SJSA1 (cell line): Measurements from ENCODE around the gene KIAA0930. TPM values are rescaled to one million over a fixed set of nuclear protein-coding genes. Genes with fewer than 3 reads are reported as not detected.
"Not testable (repeated sequence)": the region's sequence is repeated elsewhere in the genome, so short reads cannot be mapped to it uniquely, and the experiment has no call there.

Experiments used
- DNase-seq, 2 experiments: peaks; one replicate each; pipeline ENCODE4 v3.0.0-alpha.2; 2015 to 2020; ENCODE audit warnings: low spot score in 2 of 2, low read depth in 1 of 2
- H3K27ac ChIP-seq: fragments of 250-450 bp; sonication (Bioruptor Pico); 2 replicates; pipeline ENCODE4 v1.5.1; 2020; ENCODE audit warnings: mild to moderate bottlenecking, moderate library complexity
- H3K27me3 ChIP-seq: fragments of 250-450 bp; sonication (Bioruptor Pico); replicated peaks from 2 replicates; pipeline ENCODE4 v1.5.1; 2020; ENCODE audit warnings: mild to moderate bottlenecking, moderate library complexity
- H3K36me3 ChIP-seq: fragments of 250-450 bp; sonication (Bioruptor Pico); 2 replicates; pipeline ENCODE4 v1.5.1; 2020; ENCODE audit warnings: mild to moderate bottlenecking
- H3K4me1 ChIP-seq: fragments of 250-450 bp; sonication (Bioruptor Pico); replicated peaks from 2 replicates; pipeline ENCODE4 v1.6.1; 2021; ENCODE audit warnings: mild to moderate bottlenecking
- H3K4me3 ChIP-seq: fragments of 250-450 bp; sonication (Bioruptor Pico); 2 replicates; pipeline ENCODE4 v1.5.1; 2020; ENCODE audit warnings: mild to moderate bottlenecking
- H3K9me3 ChIP-seq: fragments of 250-450 bp; sonication (Bioruptor Pico); replicated peaks from 2 replicates; pipeline ENCODE4 v1.5.1; 2020; ENCODE audit warnings: mild to moderate bottlenecking
- total RNA-seq: library from RNA; depleted of rRNA; stranded (reverse); fragments of >200 nt; shearing (Covaris generic); gene quantifications from 2 replicates; pipeline ENCODE4 v1.2.3, GENCODE V29; 2014

The KIAA0930 gene
- total RNA-seq, 1 experiment from 2014 or later: 192 TPM

GRCh38 chr22:45201678-45202332 is 38.9 kb downstream of the KIAA0930 start:
- H3K4me1 ChIP-seq: peaks cover 53% of the 10 kb centered on the region
- H3K27me3 ChIP-seq: no peaks in the 10 kb centered on the region
- H3K36me3 ChIP-seq: peaks cover 75% of the 10 kb centered on the region
- H3K27ac ChIP-seq: peak overlapping the region; percentile 100
- peak; percentile 97 to 99 for DNase-seq
- no peaks in the 10 kb centered on the region for H3K9me3 ChIP-seq
- no peak overlapping the region for H3K4me3 ChIP-seq

DNA sequence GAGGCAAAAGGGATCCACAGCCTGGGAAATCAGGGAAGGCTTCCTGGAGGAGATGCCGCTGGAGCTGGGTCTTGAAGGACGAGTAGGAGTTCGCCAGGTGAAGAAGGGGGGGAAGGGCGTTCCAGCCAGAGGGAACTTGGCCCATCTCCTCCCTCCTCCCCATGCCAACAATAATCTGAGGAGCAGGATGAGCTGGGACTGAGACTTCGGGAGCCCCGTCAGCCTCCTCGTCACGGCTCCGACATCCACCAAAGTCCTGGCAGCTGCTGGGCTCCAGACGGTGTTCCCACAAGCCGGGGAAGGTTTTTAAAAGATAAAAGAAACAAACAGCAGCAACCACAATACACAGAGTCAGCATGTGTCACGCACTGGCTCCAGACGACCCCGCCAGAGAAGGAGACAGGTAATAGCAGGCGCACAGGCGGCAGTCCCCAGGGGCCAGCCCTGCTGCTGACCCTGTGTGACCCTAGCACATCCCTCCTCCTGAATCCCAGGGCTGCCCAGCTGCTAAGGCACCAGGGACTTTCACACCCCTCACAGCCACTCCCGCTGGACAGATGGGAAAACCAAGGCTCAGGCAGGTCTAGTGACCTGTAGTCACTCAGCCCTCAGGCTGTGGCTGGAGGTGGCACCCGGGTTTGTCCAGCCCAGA is 39.7 kb downstream of the KIAA0930 start:
- Histone ChIP-seq H3K4me1 (peaks cover 53% of the 10 kb centered on the region), H3K27ac (peak overlapping the region; percentile 100), H3K27me3 (no peaks in the 10 kb centered on the region), H3K9me3 (no peaks in the 10 kb centered on the region), H3K4me3 (no peak overlapping the region), H3K36me3 (peaks cover 78% of the 10 kb centered on the region)
- peak; percentile 94 to 99 for DNase-seq

GRCh38 chr22:45200230-45200629 is 40.5 kb downstream of the KIAA0930 start:
- H3K4me3 ChIP-seq: no peak overlapping the region
- H3K27me3 ChIP-seq: no peaks in the 10 kb centered on the region
- H3K9me3 ChIP-seq: no peaks in the 10 kb centered on the region
- H3K4me1 ChIP-seq: peaks cover 53% of the 10 kb centered on the region
- DNase-seq: no peak
- peak overlapping the region; percentile 100 for H3K27ac ChIP-seq
- peaks cover 80% of the 10 kb centered on the region for H3K36me3 ChIP-seq

- peak overlapping the region; percentile 100 for H3K27ac ChIP-seq
- peaks cover 80% of the 10 kb centered on the region for H3K36me3 ChIP-seq
- H3K9me3 ChIP-seq: no peaks in the 10 kb centered on the region
- no peaks in the 10 kb centered on the region for H3K27me3 ChIP-seq
- no peak for DNase-seq
- H3K4me1 ChIP-seq: peaks cover 53% of the 10 kb centered on the region
- no peak overlapping the region for H3K4me3 ChIP-seq
These were observed 41.0 kb downstream of the KIAA0930 start for GRCh38 chr22:45199723-45200122.

DNA sequence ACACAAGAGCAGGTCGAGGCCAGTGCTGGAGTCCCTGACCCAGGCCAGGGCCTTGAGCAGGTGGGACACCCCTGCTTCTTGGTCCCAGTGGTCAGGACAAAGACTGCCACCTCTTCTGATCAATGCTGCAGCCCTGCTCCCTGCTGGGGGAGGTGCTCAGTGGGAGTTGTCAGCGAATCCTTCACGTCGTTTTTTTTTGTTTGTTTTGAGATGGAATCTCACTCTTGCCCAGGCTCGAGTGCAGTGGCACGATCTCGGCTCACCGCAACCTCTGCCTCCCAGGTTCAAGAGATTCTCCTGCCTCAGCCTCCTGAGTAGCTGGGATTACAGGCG is 42.3 kb downstream of the KIAA0930 start:
- Histone ChIP-seq H3K9me3 (no peaks in the 10 kb centered on the region), H3K27ac (no peak overlapping the region), H3K36me3 (peaks cover 76% of the 10 kb centered on the region), H3K27me3 (no peaks in the 10 kb centered on the region), H3K4me1 (peaks cover 43% of the 10 kb centered on the region), H3K4me3 (no peak overlapping the region)
- no peak for DNase-seq

GRCh38 chr22:45197606-45198462 is 42.9 kb downstream of the KIAA0930 start:
- Histone ChIP-seq H3K4me3 (no peak overlapping the region), H3K9me3 (no peaks in the 10 kb centered on the region), H3K36me3 (peaks cover 73% of the 10 kb centered on the region), H3K4me1 (peaks cover 37% of the 10 kb centered on the region), H3K27me3 (no peaks in the 10 kb centered on the region), H3K27ac (no peak overlapping the region)
- DNase-seq: no peak

DNA sequence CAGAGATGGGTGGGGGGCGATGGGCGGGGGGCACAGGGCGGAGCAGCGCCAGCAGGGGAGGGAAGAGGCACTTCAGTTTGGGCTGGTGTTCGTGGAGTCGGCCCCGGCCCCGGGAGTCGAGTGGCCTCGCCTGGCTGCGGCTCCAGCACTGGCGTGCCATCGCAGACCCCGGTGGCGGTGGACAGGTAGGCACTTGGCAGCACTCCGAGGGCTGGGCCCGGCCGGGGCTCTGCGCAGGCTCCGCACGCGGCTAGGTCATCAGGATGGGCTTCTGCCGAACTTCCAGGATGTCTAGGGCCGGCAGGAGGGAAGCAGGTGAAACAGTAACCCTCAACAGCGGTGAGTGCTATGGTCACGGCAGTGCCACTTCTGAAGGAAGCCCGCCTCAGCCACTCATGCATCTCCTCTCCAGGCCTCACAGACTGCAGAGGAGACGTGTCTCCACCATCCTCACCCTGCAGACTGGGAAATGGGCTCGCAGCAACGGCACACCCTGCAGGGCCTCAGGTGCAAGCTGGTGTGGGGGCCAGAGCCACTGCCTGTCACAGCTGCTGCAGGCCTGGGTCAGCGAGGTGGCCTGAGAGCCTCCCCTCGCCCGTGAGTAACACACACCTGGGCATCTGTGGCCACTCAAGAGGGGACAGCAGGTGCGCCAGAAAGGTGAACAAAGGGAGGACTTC is 43.6 kb downstream of the KIAA0930 start:
- no peak for DNase-seq
- Histone ChIP-seq H3K36me3 (peaks cover 79% of the 10 kb centered on the region), H3K27ac (no peak overlapping the region), H3K9me3 (no peaks in the 10 kb centered on the region), H3K4me3 (no peak overlapping the region), H3K27me3 (no peaks in the 10 kb centered on the region), H3K4me1 (peaks cover 29% of the 10 kb centered on the region)

- peaks cover 23% of the 10 kb centered on the region for H3K4me1 ChIP-seq
- H3K27ac ChIP-seq: no peak overlapping the region
- no peaks in the 10 kb centered on the region for H3K27me3 ChIP-seq
- DNase-seq: no peak
- H3K9me3 ChIP-seq: no peaks in the 10 kb centered on the region
- no peak overlapping the region for H3K4me3 ChIP-seq
- H3K36me3 ChIP-seq: peaks cover 82% of the 10 kb centered on the region
These were observed 44.4 kb downstream of the KIAA0930 start for GRCh38 chr22:45196308-45196707.

DNA sequence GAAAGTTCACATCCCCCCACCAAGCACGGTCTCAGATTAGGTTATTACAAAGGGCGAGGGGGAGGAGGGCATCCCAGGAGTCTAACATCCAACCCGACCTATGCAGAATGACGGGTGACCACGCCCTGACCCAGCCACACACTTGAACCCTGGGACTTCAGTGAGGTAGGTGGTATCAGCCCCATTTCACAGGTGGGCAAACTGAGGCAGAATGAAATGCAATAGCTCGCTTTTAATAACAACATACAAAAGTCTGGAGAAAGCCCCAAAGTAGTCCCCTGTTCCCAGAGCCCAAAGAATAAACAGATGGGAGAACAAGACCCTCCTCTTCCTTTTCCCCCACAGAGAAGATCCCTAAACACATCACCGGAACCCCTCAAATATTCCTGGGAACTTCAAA is 45.1 kb downstream of the KIAA0930 start:
- Histone ChIP-seq H3K4me1 (peaks cover 16% of the 10 kb centered on the region), H3K36me3 (peaks cover 85% of the 10 kb centered on the region), H3K27ac (no peak overlapping the region), H3K27me3 (no peaks in the 10 kb centered on the region), H3K9me3 (no peaks in the 10 kb centered on the region), H3K4me3 (no peak overlapping the region)
- DNase-seq: no peak

DNA sequence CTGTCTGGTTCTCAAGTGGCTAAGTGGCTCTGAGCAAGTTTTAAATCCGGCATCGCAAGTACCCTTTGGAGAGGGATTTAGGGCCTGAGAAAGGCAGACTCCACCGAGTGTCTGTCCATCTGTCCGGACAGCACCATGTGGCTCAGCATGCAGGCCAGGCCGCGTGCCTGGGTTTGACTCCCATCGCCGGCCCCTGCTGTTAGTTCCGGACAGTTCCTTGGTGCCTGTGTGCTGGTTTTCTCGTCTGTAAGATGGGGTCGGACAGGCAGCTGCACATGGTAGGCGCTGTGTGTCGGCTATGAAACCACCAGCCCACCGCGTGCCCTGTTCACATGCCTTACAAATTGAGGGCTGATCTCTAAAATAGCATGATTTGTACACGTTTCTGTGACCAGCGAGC is 46.0 kb downstream of the KIAA0930 start:
- Histone ChIP-seq H3K4me1 (peaks cover 6% of the 10 kb centered on the region), H3K4me3 (no peak overlapping the region), H3K36me3 (peaks cover 76% of the 10 kb centered on the region), H3K9me3 (no peaks in the 10 kb centered on the region), H3K27ac (no peak overlapping the region), H3K27me3 (no peaks in the 10 kb centered on the region)
- no peak for DNase-seq

GRCh38 chr22:45192701-45193187 is 48.0 kb downstream of the KIAA0930 start:
- DNase-seq: no peak
- H3K4me3 ChIP-seq: no peak overlapping the region
- H3K9me3 ChIP-seq: no peaks in the 10 kb centered on the region
- no peaks in the 10 kb centered on the region for H3K4me1 ChIP-seq
- no peaks in the 10 kb centered on the region for H3K27me3 ChIP-seq
- peaks cover 72% of the 10 kb centered on the region for H3K36me3 ChIP-seq
- no peak overlapping the region for H3K27ac ChIP-seq

DNA sequence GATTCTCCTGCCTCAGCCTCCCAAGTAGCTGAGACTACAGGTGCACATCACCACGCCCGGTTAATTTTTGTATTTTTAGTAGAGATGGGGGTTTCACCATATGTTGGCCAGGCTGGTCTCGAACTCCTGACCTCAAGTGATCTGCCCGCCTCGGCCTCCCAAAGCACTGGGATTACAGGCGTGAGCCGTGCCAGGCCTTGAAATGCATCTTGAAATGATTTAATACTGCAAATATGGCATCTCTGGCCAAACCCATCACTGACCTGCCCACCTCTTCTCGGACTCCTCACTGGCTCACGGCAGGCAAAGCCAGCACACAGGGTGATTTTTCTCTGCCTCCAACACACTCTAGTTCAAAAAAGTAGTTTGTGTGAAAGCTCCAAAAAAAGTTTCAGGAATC is 48.9 kb downstream of the KIAA0930 start:
- H3K27me3 ChIP-seq: not testable (repeated sequence)

DNA sequence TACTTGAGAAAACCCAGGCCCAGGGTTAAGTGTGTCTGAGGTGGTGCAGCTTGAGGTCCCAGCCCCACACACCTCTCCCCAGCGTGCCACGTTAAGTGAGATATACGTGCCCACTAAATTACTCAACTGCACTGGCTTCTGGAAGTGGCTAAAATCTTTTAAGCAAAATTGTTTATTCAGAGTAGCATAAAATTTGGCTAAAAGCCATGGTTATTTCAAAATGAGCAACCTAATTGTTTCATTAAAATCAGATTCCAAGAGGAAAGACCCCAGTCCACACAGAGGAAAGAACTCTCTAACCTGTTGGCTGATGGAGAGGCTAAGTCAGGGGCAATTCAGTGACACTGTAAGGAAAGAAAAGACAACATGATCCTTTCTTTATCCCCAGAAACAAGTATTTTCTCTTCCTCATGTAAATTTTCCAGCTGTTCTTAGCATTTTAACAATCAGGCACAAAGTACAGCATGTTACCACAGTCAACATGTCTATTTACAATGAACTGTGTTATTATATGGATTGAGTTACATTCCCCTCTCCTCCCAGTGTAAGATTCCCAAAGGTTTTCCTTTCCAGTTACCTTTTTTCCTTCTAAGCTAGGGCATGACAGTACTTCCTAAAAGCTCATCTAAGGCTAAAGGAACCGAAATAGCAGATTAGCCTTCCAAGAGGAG is 50.4 kb downstream of the KIAA0930 start:
- 0 out of 2 replicates have a peak, but pooled peaks cover 4% of the 10 kb centered on the region for H3K4me1 ChIP-seq
- no peak for DNase-seq
- peaks cover 60% of the 10 kb centered on the region for H3K36me3 ChIP-seq
- H3K4me3 ChIP-seq: no peak overlapping the region
- H3K9me3 ChIP-seq: no peaks in the 10 kb centered on the region
- H3K27me3 ChIP-seq: no peaks in the 10 kb centered on the region
- no peak overlapping the region for H3K27ac ChIP-seq

More for the DNA sequence above, 48.9 kb downstream of the KIAA0930 start:
- peaks cover 64% of the 10 kb centered on the region for H3K36me3 ChIP-seq
- H3K9me3 ChIP-seq, DNase-seq, H3K4me3 ChIP-seq, H3K4me1 ChIP-seq, H3K27ac ChIP-seq: not testable (repeated sequence)
